SK-N-SH (cell line): ENCODE measurements around the gene SPATA20. TPM values are rescaled to one million over a fixed set of nuclear protein-coding genes. Genes with fewer than 3 reads are reported as not detected.

Experiments used
- CTCF ChIA-PET: fragments of 300-600, 350-600 bp; formaldehyde crosslinking; extraction: SDS; loops from one replicate; lab custom pipeline; 2021; lab: Yijun Ruan, JAX
- POLR2A ChIA-PET: fragments of 350-600 bp; sonication (Branson Sonifier 250); formaldehyde crosslinking; extraction: SDS; loops from one replicate; lab custom pipeline; 2020; ENCODE audit warnings: antibody characterized with exemption, inconsistent platforms; lab: Yijun Ruan, JAX
- DNase-seq: peaks from one replicate; pipeline ENCODE4 v3.0.0; 2012
- H2AFZ ChIP-seq: fragments of 200-600 bp; sonication (generic); 2 replicates; pipeline ENCODE4 v1.8.1; 2016; ENCODE audit warnings: antibody characterized with exemption, mild to moderate bottlenecking, low read depth
- H3F3A ChIP-seq: fragments of 200-600 bp; sonication (generic); replicated peaks from 2 replicates; pipeline ENCODE3; 2016; ENCODE audit warnings: antibody characterized with exemption, mild to moderate bottlenecking; ENCODE audit not compliant: insufficient read depth
- H3K27ac ChIP-seq, 2 experiments: fragments of 200-500 bp in 1 of 2; fragments of 200-600 bp in 1 of 2; sonication (Bioruptor generic) in 1 of 2; sonication (generic), shearing (Covaris generic) in 1 of 2; 2 replicates each; pipeline versions ENCODE4 v1.5.1 to v1.6.1; 2014 to 2016; ENCODE audit warnings: low read depth in 2 of 2, inconsistent platforms in 1 of 2, low read length in 1 of 2, mild to moderate bottlenecking in 1 of 2, mixed read lengths in 1 of 2
- H3K27me3 ChIP-seq: fragments of 200-600 bp; sonication (generic), shearing (Covaris generic); 2 replicates; pipeline ENCODE4 v1.6.1; 2016; ENCODE audit warnings: mixed run types; ENCODE audit not compliant: insufficient read depth
- H3K36me3 ChIP-seq, 2 experiments: fragments of 200-500 bp in 1 of 2; fragments of 200-600 bp in 1 of 2; sonication (Bioruptor generic) in 1 of 2; sonication (generic) in 1 of 2; replicated peaks in 1 of 2; 2 replicates each; pipeline versions ENCODE3 to v1.5.1; 2014 to 2016; ENCODE audit warnings: low read length in 1 of 2, mild to moderate bottlenecking in 1 of 2; ENCODE audit not compliant: insufficient read depth in 2 of 2, control insufficient read depth in 1 of 2
- H3K4me1 ChIP-seq, 2 experiments: fragments of 200-500 bp in 1 of 2; fragments of 200-600 bp in 1 of 2; sonication (Bioruptor generic) in 1 of 2; sonication (generic), shearing (Covaris generic) in 1 of 2; 2 replicates each; pipeline versions ENCODE4 v1.5.1 to v1.6.1; 2014 to 2016; ENCODE audit warnings: low read depth in 1 of 2, low read length in 1 of 2, mixed run types in 1 of 2; ENCODE audit not compliant: insufficient read depth in 2 of 2, control insufficient read depth in 1 of 2
- H3K4me2 ChIP-seq: fragments of 200-600 bp; sonication (generic), shearing (Covaris generic); 2 replicates; pipeline ENCODE4 v1.6.1; 2017; ENCODE audit warnings: mixed run types
- H3K4me3 ChIP-seq, 2 experiments: fragments of 200-500 bp in 1 of 2; fragments of 200-600 bp in 1 of 2; sonication (Bioruptor generic) in 1 of 2; sonication (generic), shearing (Covaris generic) in 1 of 2; 2 replicates each; pipeline versions ENCODE4 v1.5.1 to v1.8.1; 2014 to 2016; ENCODE audit warnings: low read depth in 2 of 2, inconsistent platforms in 1 of 2, low read length in 1 of 2, mild to moderate bottlenecking in 1 of 2, mixed read lengths in 1 of 2, moderate library complexity in 1 of 2
- H3K79me2 ChIP-seq: fragments of 200-600 bp; sonication (generic); 2 replicates; pipeline ENCODE4 v1.8.1; 2017; ENCODE audit warnings: mild to moderate bottlenecking; ENCODE audit not compliant: insufficient read depth
- H3K9ac ChIP-seq: fragments of 200-600 bp; sonication (generic); 2 replicates; pipeline ENCODE4 v1.6.1; 2017; ENCODE audit warnings: mixed run types
- H3K9me2 ChIP-seq: fragments of 200-600 bp; sonication (generic); 2 replicates; pipeline ENCODE4 v1.6.1; 2017; ENCODE audit warnings: mixed run types
- H3K9me3 ChIP-seq: fragments of 200-600 bp; sonication (generic); 2 replicates; pipeline ENCODE4 v1.6.1; 2017; ENCODE audit warnings: mixed run types, mild to moderate bottlenecking, moderate library complexity
- H4K20me1 ChIP-seq: fragments of 200-600 bp; sonication (generic); 2 replicates; pipeline ENCODE4 v1.6.1; 2017; ENCODE audit warnings: mild to moderate bottlenecking, mixed run types; ENCODE audit not compliant: insufficient read depth
- EP300 ChIP-seq, 2 experiments: IDR thresholded peaks; 2 replicates each; pipeline versions ENCODE4 v1.4.0 to v1.6.1; 2012; ENCODE audit warnings: borderline replicate concordance in 1 of 2, low read depth in 1 of 2, low read length in 1 of 2
- EZH2phosphoT487 ChIP-seq: fragments of 200-600 bp; sonication (generic); IDR thresholded peaks from 2 replicates; pipeline ENCODE4 v1.6.1; 2017; ENCODE audit warnings: low read depth, mixed run types, mild to moderate bottlenecking, antibody characterized with exemption, moderate library complexity, borderline replicate concordance
- FOXJ3 ChIP-seq: sonication (generic); formaldehyde crosslinking; IDR thresholded peaks from 2 replicates; pipeline ENCODE4 v1.5.1; 2020; ENCODE audit warnings: mild to moderate bottlenecking, missing genetic modification reagents
- GABPA ChIP-seq: IDR thresholded peaks from 2 replicates; pipeline ENCODE4 v1.4.0; 2012; ENCODE audit warnings: low read depth, mild to moderate bottlenecking
- GATA2 ChIP-seq: sonication (generic); formaldehyde crosslinking; IDR thresholded peaks from 2 replicates; pipeline ENCODE4 v1.5.0; 2020; ENCODE audit warnings: mild to moderate bottlenecking, missing genetic modification reagents
- JUND ChIP-seq: IDR thresholded peaks from 2 replicates; pipeline ENCODE4 v1.4.0; 2012
- MXI1 ChIP-seq: IDR thresholded peaks from 2 replicates; pipeline ENCODE4 v1.6.1; 2012; ENCODE audit warnings: mild to moderate bottlenecking, low read depth, low read length, improper control_type of control experiment
- NRF1 ChIP-seq: IDR thresholded peaks from 2 replicates; pipeline ENCODE4 v1.6.1; 2012; ENCODE audit warnings: low read depth, mild to moderate bottlenecking, low read length
- RCOR1 ChIP-seq: fragments of 150-350 bp; IDR thresholded peaks from 2 replicates; pipeline ENCODE4 v1.6.1; 2017; ENCODE audit warnings: antibody characterized with exemption, low read length
- SMC3 ChIP-seq: IDR thresholded peaks from 2 replicates; pipeline ENCODE4 v1.6.1; 2012; ENCODE audit warnings: low read depth, low read length, improper control_type of control experiment
- TEAD4 ChIP-seq: IDR thresholded peaks from 2 replicates; pipeline ENCODE4 v1.4.0; 2012; ENCODE audit warnings: mild to moderate bottlenecking, borderline replicate concordance; ENCODE audit not compliant: insufficient read depth
- YY1 ChIP-seq: IDR thresholded peaks from 2 replicates; pipeline ENCODE4 v1.4.0; 2012; ENCODE audit warnings: low read depth, mild to moderate bottlenecking
- WGBS: methylation state at CpG from one replicate; pipeline ENCODE4 v1.1.6; 2017; ENCODE audit warnings: low lambda C conversion rate; 5-methylcytosine and 5-hydroxymethylcytosine counted together
- polyA plus RNA-seq, 3 experiments: library from polyadenylated mRNA; depleted of rRNA; stranded (reverse); fragments of >200 nt; gene quantifications; 2 replicates each; pipeline ENCODE4 v1.2.3, GENCODE V29; 2012
- TF ChIP-seq, protein P1 (sequence below): fragments of 200-600 bp; sonication (generic); IDR thresholded peaks from 2 replicates; pipeline ENCODE4 v1.6.1; 2017; ENCODE audit warnings: antibody characterized with exemption, mild to moderate bottlenecking, moderate library complexity
- TF ChIP-seq, protein P2 (sequence below): fragments of 150-350 bp; IDR thresholded peaks from 2 replicates; pipeline ENCODE4 v1.6.1; 2016; ENCODE audit warnings: mild to moderate bottlenecking, low read depth, low read length
- TF ChIP-seq, protein P3 (sequence below): fragments of 150-350 bp; IDR thresholded peaks from 2 replicates; pipeline ENCODE4 v1.6.1; 2017; ENCODE audit warnings: antibody characterized with exemption, low read length, low read depth, borderline replicate concordance
- TF ChIP-seq, protein P4 (sequence below): IDR thresholded peaks from 2 replicates; pipeline ENCODE4 v1.4.0; 2012; ENCODE audit warnings: low read depth, borderline replicate concordance

Gene SPATA20
- polyA plus RNA-seq, 1 of the 3 experiments (the other 2 are of a cell fraction) = 92.0 TPM

DNA sequence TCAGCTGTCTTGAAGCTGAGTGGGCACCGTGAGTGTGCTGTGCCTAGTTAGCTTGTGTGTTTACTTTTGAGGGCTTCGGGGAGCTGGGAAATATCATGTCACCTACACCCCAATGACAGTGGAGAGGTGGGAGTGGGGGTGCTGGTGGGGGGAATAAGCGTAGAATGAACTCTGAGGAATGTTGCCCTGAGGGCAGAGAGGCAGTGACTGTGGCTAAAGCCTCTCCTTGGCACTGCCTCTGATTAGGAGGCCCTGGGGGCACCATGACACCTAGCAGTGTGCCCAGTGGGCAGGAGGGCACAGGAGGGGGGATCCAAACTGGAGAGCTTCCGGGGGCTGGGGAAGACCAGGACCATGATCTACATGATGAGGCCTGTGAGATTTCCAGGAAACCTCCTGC is 38.4 kb downstream of the SPATA20 start:
- peaks cover 0 to 45% of the 10 kb centered on the region in 2 experiments; a peak in 1 of 4 replicates for H3K4me1 ChIP-seq
- 62% methylated on average over 3 of the region's 4 CpGs for WGBS
- no peak overlapping the region for H3K9ac ChIP-seq
- no peaks in the 10 kb centered on the region for H3K36me3 ChIP-seq
- TF ChIP-seq, protein P1, sequence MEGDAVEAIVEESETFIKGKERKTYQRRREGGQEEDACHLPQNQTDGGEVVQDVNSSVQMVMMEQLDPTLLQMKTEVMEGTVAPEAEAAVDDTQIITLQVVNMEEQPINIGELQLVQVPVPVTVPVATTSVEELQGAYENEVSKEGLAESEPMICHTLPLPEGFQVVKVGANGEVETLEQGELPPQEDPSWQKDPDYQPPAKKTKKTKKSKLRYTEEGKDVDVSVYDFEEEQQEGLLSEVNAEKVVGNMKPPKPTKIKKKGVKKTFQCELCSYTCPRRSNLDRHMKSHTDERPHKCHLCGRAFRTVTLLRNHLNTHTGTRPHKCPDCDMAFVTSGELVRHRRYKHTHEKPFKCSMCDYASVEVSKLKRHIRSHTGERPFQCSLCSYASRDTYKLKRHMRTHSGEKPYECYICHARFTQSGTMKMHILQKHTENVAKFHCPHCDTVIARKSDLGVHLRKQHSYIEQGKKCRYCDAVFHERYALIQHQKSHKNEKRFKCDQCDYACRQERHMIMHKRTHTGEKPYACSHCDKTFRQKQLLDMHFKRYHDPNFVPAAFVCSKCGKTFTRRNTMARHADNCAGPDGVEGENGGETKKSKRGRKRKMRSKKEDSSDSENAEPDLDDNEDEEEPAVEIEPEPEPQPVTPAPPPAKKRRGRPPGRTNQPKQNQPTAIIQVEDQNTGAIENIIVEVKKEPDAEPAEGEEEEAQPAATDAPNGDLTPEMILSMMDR = no peak
- TF ChIP-seq NRF1 (no peak), TEAD4 (no peak), YY1 (no peak), JUND (no peak), GABPA (no peak), FOXJ3 (CRISPR knock-in tag) (no peak), GATA2 (CRISPR knock-in tag) (no peak), RCOR1 (no peak), EP300 (IDR thresholded peaks at IDR 0.05; ENCODE audit: borderline replicate concordance in 1 of 2, low read depth in 1 of 2, low read length in 1 of 2) (no peak), MXI1 (no peak), SMC3 (no peak), EZH2phosphoT487 (no peak)
- TF ChIP-seq, protein P2, sequence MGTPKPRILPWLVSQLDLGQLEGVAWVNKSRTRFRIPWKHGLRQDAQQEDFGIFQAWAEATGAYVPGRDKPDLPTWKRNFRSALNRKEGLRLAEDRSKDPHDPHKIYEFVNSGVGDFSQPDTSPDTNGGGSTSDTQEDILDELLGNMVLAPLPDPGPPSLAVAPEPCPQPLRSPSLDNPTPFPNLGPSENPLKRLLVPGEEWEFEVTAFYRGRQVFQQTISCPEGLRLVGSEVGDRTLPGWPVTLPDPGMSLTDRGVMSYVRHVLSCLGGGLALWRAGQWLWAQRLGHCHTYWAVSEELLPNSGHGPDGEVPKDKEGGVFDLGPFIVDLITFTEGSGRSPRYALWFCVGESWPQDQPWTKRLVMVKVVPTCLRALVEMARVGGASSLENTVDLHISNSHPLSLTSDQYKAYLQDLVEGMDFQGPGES = no peak
- TF ChIP-seq, protein P3, sequence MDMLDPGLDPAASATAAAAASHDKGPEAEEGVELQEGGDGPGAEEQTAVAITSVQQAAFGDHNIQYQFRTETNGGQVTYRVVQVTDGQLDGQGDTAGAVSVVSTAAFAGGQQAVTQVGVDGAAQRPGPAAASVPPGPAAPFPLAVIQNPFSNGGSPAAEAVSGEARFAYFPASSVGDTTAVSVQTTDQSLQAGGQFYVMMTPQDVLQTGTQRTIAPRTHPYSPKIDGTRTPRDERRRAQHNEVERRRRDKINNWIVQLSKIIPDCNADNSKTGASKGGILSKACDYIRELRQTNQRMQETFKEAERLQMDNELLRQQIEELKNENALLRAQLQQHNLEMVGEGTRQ = no peak
- TF ChIP-seq, protein P4, sequence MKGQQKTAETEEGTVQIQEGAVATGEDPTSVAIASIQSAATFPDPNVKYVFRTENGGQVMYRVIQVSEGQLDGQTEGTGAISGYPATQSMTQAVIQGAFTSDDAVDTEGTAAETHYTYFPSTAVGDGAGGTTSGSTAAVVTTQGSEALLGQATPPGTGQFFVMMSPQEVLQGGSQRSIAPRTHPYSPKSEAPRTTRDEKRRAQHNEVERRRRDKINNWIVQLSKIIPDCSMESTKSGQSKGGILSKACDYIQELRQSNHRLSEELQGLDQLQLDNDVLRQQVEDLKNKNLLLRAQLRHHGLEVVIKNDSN = no peak
- TF ChIP-seq, all 33 proteins: peak for 0
- ChIA-PET POLR2A (interaction anchor here (1.1 to 1.2 kb wide), 2 partner anchors 15 to 23 kb away, joined by 3 to 7 read pairs; no protein-coding TSS in a partner anchor), CTCF (interaction anchor here (0.6 to 12.9 kb wide), 7 partner anchors 10 to 96 kb away, joined by 3 to 163 read pairs (median 7); partner anchors contain the start of gene CACNA1G)
- no peak overlapping the region for H3K4me3 ChIP-seq
- H2AFZ ChIP-seq = no peak overlapping the region
- H3K9me3 ChIP-seq = no peaks in the 10 kb centered on the region
- peaks cover 16% of the 10 kb centered on the region for H3K27me3 ChIP-seq
- DNase-seq = no peak
- no peak overlapping the region for H3K4me2 ChIP-seq
- H4K20me1 ChIP-seq = no peaks in the 10 kb centered on the region
- 0 out of 4 replicates have a peak overlapping the region, but pooled peaks of 1 of the 2 experiments have one; percentile 48 for H3K27ac ChIP-seq
- no peaks in the 10 kb centered on the region for H3K79me2 ChIP-seq
- no peaks in the 10 kb centered on the region for H3F3A ChIP-seq
- no peaks in the 10 kb centered on the region for H3K9me2 ChIP-seq
